CD4-positive, alpha-beta T cell treated with Interleukin-6 at 100 ng/mL for 8 hours (primary cell): Measurements from ENCODE around the gene CCDC149.

Experiments used
- DNase-seq: peaks from one replicate; pipeline ENCODE4 v3.0.0-alpha.2; 2020; ENCODE audit warnings: mixed read lengths, low spot score

Gene CCDC149

GRCh38 chr4:24881508-24882196 is 31.2 kb downstream of the CCDC149 start:
- DNase-seq: no peak

GRCh38 chr4:24880186-24880585 is 32.7 kb downstream of the CCDC149 start:
- DNase-seq: no peak

- DNase-seq: no peak
These were observed 34.2 kb downstream of the CCDC149 start for GRCh38 chr4:24878636-24879016.

- no peak for DNase-seq
These were observed 34.8 kb downstream of the CCDC149 start for GRCh38 chr4:24877868-24878635.

- no peak for DNase-seq
These were observed 36.4 kb downstream of the CCDC149 start for GRCh38 chr4:24876431-24876830.

GRCh38 chr4:24872720-24873119 is 40.1 kb downstream of the CCDC149 start:
- DNase-seq: no peak

- DNase-seq: no peak
These were observed 41.6 kb downstream of the CCDC149 start for GRCh38 chr4:24871210-24871609.

- DNase-seq: no peak
These were observed 45.0 kb downstream of the CCDC149 start for GRCh38 chr4:24867766-24868296.

GRCh38 chr4:24867251-24867650 is 45.6 kb downstream of the CCDC149 start:
- DNase-seq: no peak

GRCh38 chr4:24865401-24865800 is 47.4 kb downstream of the CCDC149 start:
- DNase-seq: no peak

GRCh38 chr4:24863799-24864198 is 49.0 kb downstream of the CCDC149 start:
- DNase-seq: no peak

GRCh38 chr4:24862073-24862751 is 50.6 kb downstream of the CCDC149 start:
- no peak for DNase-seq

- no peak for DNase-seq
These were observed 54.3 kb downstream of the CCDC149 start for GRCh38 chr4:24858550-24858949.

GRCh38 chr4:24858026-24858425 is 54.8 kb downstream of the CCDC149 start:
- no peak for DNase-seq

GRCh38 chr4:24856586-24856985 is 56.3 kb downstream of the CCDC149 start:
- no peak for DNase-seq

- no peak for DNase-seq
These were observed 57.1 kb downstream of the CCDC149 start for GRCh38 chr4:24855741-24856140.

GRCh38 chr4:24853142-24853541 is 59.7 kb downstream of the CCDC149 start:
- DNase-seq: no peak

- DNase-seq: no peak
These were observed 62.2 kb downstream of the CCDC149 start for GRCh38 chr4:24850674-24851073.

- no peak for DNase-seq
These were observed 63.1 kb downstream of the CCDC149 start for GRCh38 chr4:24849756-24850155.

GRCh38 chr4:24849351-24849750 is 63.5 kb downstream of the CCDC149 start:
- no peak for DNase-seq

GRCh38 chr4:24846716-24847115 is 66.1 kb downstream of the CCDC149 start:
- DNase-seq: no peak

- DNase-seq: no peak
These were observed 66.9 kb downstream of the CCDC149 start for GRCh38 chr4:24845902-24846301.

GRCh38 chr4:24845132-24845531 is 67.7 kb downstream of the CCDC149 start:
- no peak for DNase-seq
